GM12878 (cell line): ENCODE results near the gene CCDC159. TPM values are rescaled to one million over a fixed set of nuclear protein-coding genes. Genes with fewer than 3 reads are reported as not detected.

Experiments
- ATAC-seq: fragments of 200-7000 bp; cut with Tn5 transposase; 3 replicates; pipeline ENCODE4 v1.9.1; 2020; ENCODE audit warnings: mild to moderate bottlenecking, moderate library complexity
- BruUV-seq: library from RNA; stranded (reverse); fragments of 400-500 nt; replicated peaks from 2 replicates; lab custom pipeline; 2021; lab: Mats Ljungman, UMichigan
- CTCF ChIA-PET: fragments of 300-600 bp; sonication (Branson Sonifier 250); formaldehyde crosslinking; extraction: SDS; loops from one replicate; lab custom pipeline; 2021; ENCODE audit warnings: inconsistent platforms; lab: Yijun Ruan, JAX
- POLR2A ChIA-PET: fragments of 350-600 bp; formaldehyde crosslinking; extraction: SDS; loops from one replicate; lab custom pipeline; 2021; ENCODE audit warnings: inconsistent platforms; lab: Charles Lee
- RAD21 ChIA-PET: fragments of 300-600 bp; sonication (Branson Sonifier 250); formaldehyde crosslinking; loops from one replicate; lab custom pipeline; 2023; ENCODE audit warnings: antibody characterized with exemption; ENCODE audit not compliant: unreplicated experiment; lab: Charles Lee
- SMC1A ChIA-PET: fragments of 300-600 bp; sonication (Branson Sonifier 250); formaldehyde crosslinking; loops from one replicate; lab custom pipeline; 2023; ENCODE audit not compliant: unreplicated experiment, uncharacterized antibody; lab: Charles Lee
- DNase-seq: peaks from one replicate; pipeline ENCODE4 v3.0.0-alpha.2; 2011; ENCODE audit warnings: low read depth, low spot score
- FAIRE-seq: peaks from 3 replicates; lab custom pipeline; 2011; peaks lifted over from hg19 to GRCh38; lab: Jason Lieb, UNC
- H2AFZ ChIP-seq: 2 replicates; pipeline ENCODE4 v1.6.0; 2011; ENCODE audit warnings: low read depth, low read length, control low read depth; ENCODE audit not compliant: control insufficient read depth
- H3K27ac ChIP-seq: 2 replicates; pipeline ENCODE4 v1.5.1; 2011; ENCODE audit warnings: control low read depth; ENCODE audit not compliant: control insufficient read depth, insufficient read depth
- H3K27me3 ChIP-seq, 2 experiments: replicated peaks in 1 of 2; 2 replicates each; pipeline versions ENCODE4 v1.6.0 to v1.6.1; 2011; ENCODE audit warnings: low read length in 1 of 2; ENCODE audit not compliant: control insufficient read depth in 2 of 2, insufficient read depth in 2 of 2
- H3K36me3 ChIP-seq, 2 experiments: 2 replicates each; pipeline ENCODE4 v1.5.1; 2011; ENCODE audit warnings: low read length in 1 of 2; ENCODE audit not compliant: control insufficient read depth in 2 of 2, insufficient read depth in 2 of 2
- H3K4me1 ChIP-seq: 2 replicates; pipeline ENCODE4 v1.6.1; 2011; ENCODE audit warnings: mild to moderate bottlenecking, low read length, moderate library complexity, mixed read lengths; ENCODE audit not compliant: control insufficient read depth, insufficient read depth
- H3K4me2 ChIP-seq: 2 replicates; pipeline ENCODE4 v1.6.0; 2011; ENCODE audit warnings: control low read depth; ENCODE audit not compliant: control insufficient read depth, insufficient read depth
- H3K4me3 ChIP-seq: fragments of 200-600 bp; sonication (generic); 2 replicates; pipeline ENCODE4 v1.5.1; 2016
- H3K79me2 ChIP-seq: 2 replicates; pipeline ENCODE4 v1.6.0; 2011; ENCODE audit warnings: low read length; ENCODE audit not compliant: control insufficient read depth, insufficient read depth
- H3K9ac ChIP-seq: 2 replicates; pipeline ENCODE4 v1.8.0; 2011; ENCODE audit warnings: low read length, control low read depth, mixed read lengths; ENCODE audit not compliant: control insufficient read depth, insufficient read depth
- H3K9me3 ChIP-seq: replicated peaks from 3 replicates; pipeline ENCODE4 v1.5.1; 2011; ENCODE audit warnings: mild to moderate bottlenecking, low read length; ENCODE audit not compliant: control insufficient read depth, insufficient read depth
- H4K20me1 ChIP-seq: 2 replicates; pipeline ENCODE4 v1.6.0; 2011; ENCODE audit not compliant: control insufficient read depth, insufficient read depth
- BMI1 ChIP-seq: fragments of 450-650 bp; IDR thresholded peaks from 2 replicates; pipeline ENCODE4 v1.6.1; 2016; ENCODE audit warnings: mild to moderate bottlenecking, moderate library complexity, borderline replicate concordance
- EGR1 ChIP-seq, 2 experiments: IDR thresholded peaks; 1 replicate in 1 of 2; 2 replicates in 1 of 2; pipeline ENCODE4 v1.6.1; 2011 to 2012; ENCODE audit warnings: low read depth in 2 of 2, low read length in 2 of 2, borderline replicate concordance in 1 of 2, mild to moderate bottlenecking in 1 of 2, moderate library complexity in 1 of 2
- MEF2B ChIP-seq: fragments of 450-650 bp; IDR thresholded peaks from 2 replicates; pipeline ENCODE4 v1.6.1; 2018; ENCODE audit warnings: mild to moderate bottlenecking, moderate library complexity; ENCODE audit not compliant: partially characterized antibody, poor library complexity, severe bottlenecking
- MXI1 ChIP-seq: fragments of 150-350 bp; IDR thresholded peaks from 2 replicates; pipeline ENCODE4 v1.6.1; 2011; ENCODE audit warnings: low read depth, mild to moderate bottlenecking, inconsistent platforms, low read length, improper control_type of control experiment
- NKRF ChIP-seq: fragments of 450-650 bp; conservative IDR thresholded peaks from 2 replicates; pipeline ENCODE4 v1.6.1; 2017; ENCODE audit warnings: mild to moderate bottlenecking, moderate library complexity
- PML ChIP-seq: IDR thresholded peaks from 2 replicates; pipeline ENCODE4 v1.6.1; 2012; ENCODE audit warnings: low read length, inconsistent platforms
- RFX5 ChIP-seq: IDR thresholded peaks from 2 replicates; pipeline ENCODE4 v1.6.1; 2011; ENCODE audit warnings: low read depth, low read length, improper control_type of control experiment
- ZBED1 ChIP-seq: IDR thresholded peaks from 2 replicates; pipeline ENCODE4 v1.6.1; 2016; ENCODE audit warnings: borderline replicate concordance
- ZBTB40 ChIP-seq: fragments of 450-650 bp; IDR thresholded peaks from 2 replicates; pipeline ENCODE4 v1.6.1; 2016; ENCODE audit warnings: mild to moderate bottlenecking, moderate library complexity, borderline replicate concordance
- WGBS: methylation state at CpG from one replicate; pipeline ENCODE4 v1.1.6; 2016; ENCODE audit warnings: low lambda C conversion rate; ENCODE audit not compliant: insufficient replicate concordance, insufficient coverage; ENCODE audit errors: missing lambda C conversion rate; 5-methylcytosine and 5-hydroxymethylcytosine counted together
- in situ Hi-C: fragments of 300-500 bp; cut with MboI; formaldehyde crosslinking; loops from 9 replicates; pipeline ENCODE4 v1.14.3; 2018; ENCODE audit warnings: mixed read lengths
- intact Hi-C: fragments of 100-400 bp; cut with micrococcal nuclease; formaldehyde crosslinking; loops from one replicate; pipeline ENCODE4 v1.14.2; 2022; ENCODE audit not compliant: unreplicated experiment
- polyA plus RNA-seq, 11 experiments: library from polyadenylated mRNA; depleted of rRNA in 4 of 11; unstranded in 6 of 11; stranded (reverse) in 5 of 11; fragments of >200 nt; fragmentation: Nextera tagmentation in 4 of 11; fragmentation: Illumina TruSeq in 1 of 11; extraction: Ambion mirVana in 4 of 11; extraction: Trizol in 1 of 11; gene quantifications; 1 replicate in 1 of 11; 2 replicates in 10 of 11; pipeline versions ENCODE4 v1.2.1 to v1.2.3, GENCODE V29; 2011 to 2016; ENCODE audit warnings: inconsistent platforms in 2 of 11, missing spikeins in 2 of 11, low read depth in 1 of 11
- total RNA-seq, 4 experiments: library from RNA; depleted of rRNA in 3 of 4; stranded (reverse); fragments of >200 nt in 3 of 4; fragmentation: Illumina TruSeq in 1 of 4; extraction: Trizol in 1 of 4; gene quantifications; 2 replicates each; pipeline versions ENCODE4 v1.2.1 to v1.2.3, GENCODE V29; 2013 to 2021
- TF ChIP-seq, protein P1 (sequence below): IDR thresholded peaks from 2 replicates; pipeline ENCODE4 v1.6.1; 2011; ENCODE audit warnings: mild to moderate bottlenecking, low read depth, low read length, moderate library complexity; ENCODE audit not compliant: insufficient replicate concordance
- TF ChIP-seq, protein P2 (sequence below): fragments of 450-650 bp; IDR thresholded peaks from 2 replicates; pipeline ENCODE4 v1.6.1; 2016; ENCODE audit warnings: mild to moderate bottlenecking

The CCDC159 gene
- total and polyA plus RNA-seq, 10 of the 15 experiments (the other 5 are each of a cell fraction or from before 2014, with no cell fraction given): 0.61 to 14.7 (median 10.1) TPM

DNA sequence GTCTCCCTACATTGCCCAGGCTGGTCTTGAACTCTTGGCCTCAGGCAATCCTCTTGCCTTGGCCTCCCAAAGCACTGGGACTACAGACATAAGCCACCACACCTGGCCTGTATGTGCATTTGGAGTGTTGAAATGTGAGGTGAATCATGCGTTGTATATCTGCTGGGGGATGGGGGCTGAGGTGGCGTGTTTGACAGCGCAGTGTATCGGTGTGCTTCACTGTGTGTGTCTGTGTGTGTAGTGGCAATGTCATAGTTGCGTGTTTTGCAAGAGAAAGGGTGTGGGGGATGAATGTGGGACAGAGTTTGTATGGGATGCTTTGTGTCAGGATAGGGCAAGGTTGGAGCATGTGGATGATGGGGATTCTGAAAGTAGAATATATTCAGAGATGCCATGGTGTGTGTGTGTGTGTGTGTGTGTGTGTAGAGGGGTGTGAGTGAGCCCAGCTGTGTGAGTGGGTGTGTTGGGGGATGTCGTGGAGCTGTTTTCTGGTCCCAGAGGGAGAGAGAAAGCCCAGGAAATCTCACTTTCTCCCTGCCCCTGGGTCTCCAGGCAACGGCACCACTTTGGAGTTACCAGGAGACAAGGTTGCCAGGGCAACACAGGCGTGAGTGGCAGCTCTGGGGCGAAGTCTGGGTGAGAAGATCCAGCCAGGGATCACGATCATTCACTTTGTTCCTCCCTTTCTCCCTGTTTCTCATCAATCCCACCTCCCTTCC lies 27.0 kb downstream of the CCDC159 start:
- Histone ChIP-seq H3K36me3 (no peaks in the 10 kb centered on the region), H3K79me2 (peaks cover 10% of the 10 kb centered on the region), H3K4me1 (peaks cover 21% of the 10 kb centered on the region), H3K4me2 (peak overlapping the region; percentile 83), H3K4me3 (peak overlapping the region; percentile 77; the same call in 1 of the 2 replicates), H4K20me1 (no peaks in the 10 kb centered on the region), H3K9ac (peak overlapping the region; percentile 87; the same call in 1 of the 2 replicates), H3K9me3 (no peaks in the 10 kb centered on the region), H3K27ac (no peak overlapping the region; the same call in 1 of the 2 replicates), H2AFZ (no peak overlapping the region; the same call in 1 of the 2 replicates), H3K27me3 (no peaks in the 10 kb centered on the region)
- RAD21 ChIA-PET: interaction anchor here (1.0 to 5.2 kb wide), 5 partner anchors 10 to 79 kb away, joined by 3 to 27 read pairs (median 5); partner anchors contain the start of genes CCDC159, EPOR, ODAD3 and TMEM205
- no peak for FAIRE-seq
- in situ Hi-C loops (no loop called here), intact Hi-C loops (no loop called here)
- TF ChIP-seq, protein P1, sequence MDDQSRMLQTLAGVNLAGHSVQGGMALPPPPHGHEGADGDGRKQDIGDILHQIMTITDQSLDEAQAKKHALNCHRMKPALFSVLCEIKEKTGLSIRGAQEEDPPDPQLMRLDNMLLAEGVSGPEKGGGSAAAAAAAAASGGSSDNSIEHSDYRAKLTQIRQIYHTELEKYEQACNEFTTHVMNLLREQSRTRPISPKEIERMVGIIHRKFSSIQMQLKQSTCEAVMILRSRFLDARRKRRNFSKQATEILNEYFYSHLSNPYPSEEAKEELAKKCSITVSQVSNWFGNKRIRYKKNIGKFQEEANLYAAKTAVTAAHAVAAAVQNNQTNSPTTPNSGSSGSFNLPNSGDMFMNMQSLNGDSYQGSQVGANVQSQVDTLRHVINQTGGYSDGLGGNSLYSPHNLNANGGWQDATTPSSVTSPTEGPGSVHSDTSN: peak; percentile 90
- TF ChIP-seq ZBTB40 (peak; percentile 44; the same call in 1 of the 2 replicates), BMI1 (peak; percentile 89), ZBED1 (no peak), EGR1 (IDR thresholded peaks at IDR 0.05; ENCODE audit: borderline replicate concordance in 1 of 2, low read depth in 2 of 2, low read length in 2 of 2) (peak in 1 of 2 experiments; percentile 5; a peak in 1 of 3 replicates), PML (no peak), MEF2B (peak; percentile 21), MXI1 (peak; percentile 59; the same call in 1 of the 2 replicates), NKRF (no peak), RFX5 (no peak)
- TF ChIP-seq, protein P2, sequence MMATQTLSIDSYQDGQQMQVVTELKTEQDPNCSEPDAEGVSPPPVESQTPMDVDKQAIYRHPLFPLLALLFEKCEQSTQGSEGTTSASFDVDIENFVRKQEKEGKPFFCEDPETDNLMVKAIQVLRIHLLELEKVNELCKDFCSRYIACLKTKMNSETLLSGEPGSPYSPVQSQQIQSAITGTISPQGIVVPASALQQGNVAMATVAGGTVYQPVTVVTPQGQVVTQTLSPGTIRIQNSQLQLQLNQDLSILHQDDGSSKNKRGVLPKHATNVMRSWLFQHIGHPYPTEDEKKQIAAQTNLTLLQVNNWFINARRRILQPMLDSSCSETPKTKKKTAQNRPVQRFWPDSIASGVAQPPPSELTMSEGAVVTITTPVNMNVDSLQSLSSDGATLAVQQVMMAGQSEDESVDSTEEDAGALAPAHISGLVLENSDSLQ: peak; percentile 96
- BruUV-seq: no TSS peak
- WGBS: 50% methylated on average over 10 of the region's 10 CpGs
- ATAC-seq: no peak
- no peak for DNase-seq
- POLR2A ChIA-PET: interaction anchor here (1.1 to 4.8 kb wide), 3 partner anchors 28 to 84 kb away, joined by 3 to 48 read pairs (median 4); partner anchors contain the start of genes CCDC159 and TMEM205
- SMC1A ChIA-PET: interaction anchor here (0.8 to 6.1 kb wide), 4 partner anchors 27 to 81 kb away, joined by 3 to 40 read pairs (median 26); partner anchors contain the start of genes CCDC159, TMEM205 and TSPAN16
- CTCF ChIA-PET: interaction anchor here (0.7 to 5.6 kb wide), 8 partner anchors 10 to 109 kb away, joined by 3 to 62 read pairs (median 6); partner anchors contain the start of genes CCDC159, EPOR, TMEM205 and TSPAN16
